Neuronal stem cell (in vitro differentiated cells): ENCODE data around the gene CCT5. TPM values are rescaled to one million over a fixed set of nuclear protein-coding genes. Genes with fewer than 3 reads are reported as not detected.

ENCODE experiments used
- DNase-seq: peaks from one replicate; pipeline ENCODE4 v3.0.0-alpha.2; 2013; ENCODE audit warnings: low spot score
- H2AFZ ChIP-seq: one replicate; pipeline ENCODE4 v1.6.1; 2013; ENCODE audit warnings: mild to moderate bottlenecking, low read length, inconsistent platforms
- H2AK5ac ChIP-seq: 2 replicates; pipeline ENCODE4 v1.6.1; 2013; ENCODE audit warnings: low read depth, mild to moderate bottlenecking, inconsistent platforms, low read length, moderate library complexity, mixed read lengths
- H2BK120ac ChIP-seq: 2 replicates; pipeline ENCODE4 v1.6.1; 2013; ENCODE audit warnings: low read depth, mild to moderate bottlenecking, inconsistent platforms, low read length, moderate library complexity, mixed read lengths
- H2BK12ac ChIP-seq: one replicate; pipeline ENCODE4 v1.6.1; 2013; ENCODE audit warnings: low read length, inconsistent platforms
- H2BK15ac ChIP-seq: 2 replicates; pipeline ENCODE4 v1.6.1; 2013; ENCODE audit warnings: mild to moderate bottlenecking, low read length, inconsistent platforms, mixed read lengths
- H2BK5ac ChIP-seq: one replicate; pipeline ENCODE4 v1.6.1; 2013; ENCODE audit warnings: inconsistent platforms, mild to moderate bottlenecking, low read length, moderate library complexity
- H3K14ac ChIP-seq: one replicate; pipeline ENCODE4 v1.6.1; 2013; ENCODE audit warnings: low read length, inconsistent platforms
- H3K18ac ChIP-seq: 2 replicates; pipeline ENCODE4 v1.6.1; 2013; ENCODE audit warnings: low read length, inconsistent platforms
- H3K23ac ChIP-seq: 2 replicates; pipeline ENCODE4 v1.6.1; 2013; ENCODE audit warnings: low read depth, mild to moderate bottlenecking, mixed read lengths, low read length, inconsistent platforms; ENCODE audit not compliant: poor library complexity
- H3K27ac ChIP-seq: replicated peaks from 3 replicates; pipeline ENCODE4 v1.5.1; 2013; ENCODE audit warnings: low read length, inconsistent platforms
- H3K27me3 ChIP-seq, 3 experiments: 2 replicates each; pipeline ENCODE4 v1.6.1; 2013; ENCODE audit warnings: low read length in 3 of 3, mild to moderate bottlenecking in 2 of 3, inconsistent platforms in 1 of 3, low read depth in 1 of 3, mixed read lengths in 1 of 3, moderate library complexity in 1 of 3; ENCODE audit not compliant: control insufficient read depth in 3 of 3, insufficient read depth in 3 of 3
- H3K36me3 ChIP-seq, 2 donors: replicated peaks in 1 of 2; 2 replicates each; pipeline ENCODE4 v1.6.1; 2013; ENCODE audit warnings: low read length in 2 of 2; ENCODE audit not compliant: control insufficient read depth in 2 of 2, insufficient read depth in 2 of 2
- H3K4ac ChIP-seq: 2 replicates; pipeline ENCODE4 v1.6.1; 2013; ENCODE audit warnings: inconsistent platforms, mild to moderate bottlenecking, low read length, moderate library complexity
- H3K4me1 ChIP-seq, 2 donors: 1 replicate in 1 of 2; 2 replicates in 1 of 2; pipeline ENCODE4 v1.6.1; 2013; ENCODE audit warnings: low read length in 2 of 2, low read depth in 1 of 2; ENCODE audit not compliant: control insufficient read depth in 2 of 2, insufficient read depth in 1 of 2
- H3K4me2 ChIP-seq: one replicate; pipeline ENCODE4 v1.6.1; 2013; ENCODE audit warnings: mild to moderate bottlenecking, low read length, inconsistent platforms; ENCODE audit not compliant: insufficient read depth, poor library complexity, severe bottlenecking
- H3K4me3 ChIP-seq, 2 donors: 2 replicates each; pipeline ENCODE4 v1.5.1; 2013; ENCODE audit warnings: low read length in 2 of 2, mild to moderate bottlenecking in 2 of 2, inconsistent platforms in 1 of 2, moderate library complexity in 1 of 2
- H3K79me1 ChIP-seq: one replicate; pipeline ENCODE4 v1.6.1; 2013; ENCODE audit warnings: low read depth, mild to moderate bottlenecking, inconsistent platforms, low read length, moderate library complexity
- H3K9ac ChIP-seq: one replicate; pipeline ENCODE4 v1.6.1; 2013; ENCODE audit warnings: mild to moderate bottlenecking, low read depth, low read length, inconsistent platforms; ENCODE audit not compliant: poor library complexity
- H3K9me3 ChIP-seq, 2 donors: replicated peaks in 1 of 2; 2 replicates each; pipeline versions ENCODE3 to v1.6.1; 2013; ENCODE audit warnings: low read length in 2 of 2, mild to moderate bottlenecking in 2 of 2, inconsistent platforms in 1 of 2, low read depth in 1 of 2, mixed read lengths in 1 of 2, moderate library complexity in 1 of 2; ENCODE audit not compliant: control insufficient read depth in 2 of 2, insufficient read depth in 1 of 2
- H4K8ac ChIP-seq: one replicate; pipeline ENCODE4 v1.6.1; 2013; ENCODE audit warnings: low read depth, mild to moderate bottlenecking, inconsistent platforms, low read length, moderate library complexity
- H4K91ac ChIP-seq: one replicate; pipeline ENCODE4 v1.6.1; 2013; ENCODE audit warnings: low read length, low read depth, mild to moderate bottlenecking, inconsistent platforms; ENCODE audit not compliant: poor library complexity
- WGBS, 2 donors: extraction: QIAGEN DNeasy Blood & Tissue Kit; methylation state at CpG; one replicate each; pipeline ENCODE4 v1.1.7; 2013; ENCODE audit warnings: missing lambda C conversion rate in 2 of 2, mixed read lengths in 1 of 2; ENCODE audit not compliant: insufficient read length in 2 of 2, insufficient replicate concordance in 1 of 2; ENCODE audit errors: extremely low coverage in 2 of 2; 5-methylcytosine and 5-hydroxymethylcytosine counted together
- polyA plus RNA-seq, 2 experiments: library from polyadenylated mRNA; stranded (reverse); fragments of 200-250 nt; gene quantifications; one replicate each; pipeline ENCODE4 v1.2.3, GENCODE V29; 2013

The CCT5 gene
- polyA plus RNA-seq (2013, experiment 1 of 2): 217 TPM
- 218 TPM for polyA plus RNA-seq (2013, experiment 2 of 2)

DNA sequence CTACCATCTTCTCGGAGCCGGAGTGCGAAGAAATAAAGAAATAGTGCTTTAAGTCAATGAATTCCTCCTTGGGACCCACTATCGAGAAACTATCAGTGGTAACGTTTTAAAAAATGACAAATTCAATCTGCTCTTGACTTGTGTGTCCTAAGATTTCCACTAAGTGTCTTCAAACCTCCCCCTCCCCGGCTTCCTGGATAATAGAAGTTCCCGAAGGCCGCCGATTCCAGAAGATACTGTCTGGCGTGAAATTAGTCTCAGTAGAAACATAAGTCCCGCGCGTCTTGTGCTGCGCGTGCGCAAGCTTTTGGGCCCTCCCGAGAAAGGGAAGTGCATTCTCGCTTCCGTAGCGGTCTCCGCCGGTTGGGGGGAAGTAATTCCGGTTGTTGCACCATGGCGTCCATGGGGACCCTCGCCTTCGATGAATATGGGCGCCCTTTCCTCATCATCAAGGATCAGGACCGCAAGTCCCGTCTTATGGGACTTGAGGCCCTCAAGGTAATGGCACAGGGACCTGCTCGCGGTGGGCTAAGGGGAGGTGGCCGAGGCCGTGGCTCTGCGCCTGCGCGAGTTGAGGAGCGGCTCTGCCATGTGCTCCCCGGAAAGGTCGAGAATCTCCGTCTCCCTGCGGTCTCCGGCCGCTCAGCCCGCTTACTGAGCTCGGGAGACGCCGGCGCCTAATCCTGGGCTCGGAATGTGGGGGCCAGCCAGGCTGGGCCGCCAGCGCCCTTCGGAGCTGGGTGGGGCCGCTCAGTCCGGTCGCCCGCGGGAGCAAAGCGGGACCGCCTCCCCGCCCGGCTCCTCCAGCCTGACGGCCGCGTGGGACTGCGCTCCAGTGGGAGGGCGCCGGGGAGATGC, at the start of gene CCT5:
Gene CCT5, plus strand, starts transcription at position 333 of the 858 bp plus-strand sequence. Its CDS starts 61 bp downstream, at position 394.
- peak within 1 kb of the TSS; percentile 81 for H3K4me2 ChIP-seq
- H3K4ac ChIP-seq: peak within 1 kb of the TSS; percentile 80
- peak within 1 kb of the TSS; percentile 76 for H3K27ac ChIP-seq
- H3K23ac ChIP-seq: peak within 1 kb of the TSS; percentile 99
- no peaks in the 10 kb centered on the region for H3K27me3 ChIP-seq
- no peaks in the 10 kb centered on the region for H3K9me3 ChIP-seq
- H2BK12ac ChIP-seq: peak within 1 kb of the TSS; percentile 49
- H2AK5ac ChIP-seq: peak within 1 kb of the TSS; percentile 80
- H4K91ac ChIP-seq: no peak within 1 kb of the TSS
- no CpG with 5 or more reads among the region's 67 CpGs for WGBS, 2 donors
- peak within 1 kb of the TSS; percentile 83 to 99 for H3K4me3 ChIP-seq
- peaks cover 5% of the 10 kb centered on the region for H3K79me1 ChIP-seq
- H4K8ac ChIP-seq: peak within 1 kb of the TSS; percentile 57
- H3K18ac ChIP-seq: peak within 1 kb of the TSS; percentile 100
- H3K9ac ChIP-seq: peak within 1 kb of the TSS; percentile 100
- H2AFZ ChIP-seq: peak within 1 kb of the TSS; percentile 95
- H2BK15ac ChIP-seq: peak within 1 kb of the TSS; percentile 87
- DNase-seq: peak; percentile 95
- H3K4me1 ChIP-seq: peaks cover 12 to 17% of the 10 kb centered on the region in 2 donors
- peak within 1 kb of the TSS; percentile 96 for H2BK5ac ChIP-seq
- H3K14ac ChIP-seq: peak within 1 kb of the TSS; percentile 95
- peaks cover 15 to 41% of the 10 kb centered on the region in 2 donors for H3K36me3 ChIP-seq
- peak within 1 kb of the TSS; percentile 85 for H2BK120ac ChIP-seq

DNA sequence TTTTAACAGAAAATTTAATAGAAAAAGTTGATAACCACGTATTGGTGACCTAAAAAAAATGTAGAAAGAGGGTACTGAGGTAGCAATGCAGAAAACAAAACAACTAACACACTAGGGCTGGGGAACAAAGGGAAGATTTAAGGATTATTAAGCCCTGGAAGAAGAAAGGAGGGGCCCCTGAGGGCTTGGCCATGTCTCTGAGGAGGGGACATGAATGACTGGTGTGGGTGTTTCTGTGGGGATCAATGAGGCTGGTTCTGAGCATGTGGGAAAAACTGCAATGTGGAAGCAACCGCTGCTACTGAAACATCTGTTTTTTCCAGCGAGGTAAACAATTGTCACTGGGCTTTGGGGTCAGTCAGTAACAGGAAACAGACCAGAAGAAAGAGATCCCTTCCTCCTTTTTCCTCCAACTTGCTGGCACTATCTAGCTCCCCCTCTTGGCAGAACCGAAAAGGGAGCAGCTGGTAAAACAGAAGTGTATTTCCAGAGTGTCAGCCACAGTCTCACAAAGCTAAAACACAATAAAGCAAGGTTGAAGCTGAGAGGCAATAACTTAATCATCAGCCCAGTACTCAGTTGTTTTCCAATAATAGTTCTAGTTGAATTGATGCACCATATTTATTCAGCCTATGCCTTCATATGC, 48.7 kb upstream of the CCT5 start:
- H3K9me3 ChIP-seq: peaks cover 0 to 5% of the 10 kb centered on the region in 2 donors
- peaks cover 0 to 10% of the 10 kb centered on the region in 2 donors for H3K4me1 ChIP-seq
- H3K14ac ChIP-seq: no peak overlapping the region
- no peak overlapping the region for H4K8ac ChIP-seq
- no peak overlapping the region for H4K91ac ChIP-seq
- no peak overlapping the region for H3K4ac ChIP-seq
- DNase-seq: no peak
- no peak overlapping the region for H2BK5ac ChIP-seq
- no peak overlapping the region for H3K23ac ChIP-seq
- H2BK12ac ChIP-seq: no peak overlapping the region
- no peak overlapping the region for H3K18ac ChIP-seq
- H3K4me3 ChIP-seq: no peak overlapping the region
- H3K79me1 ChIP-seq: no peaks in the 10 kb centered on the region
- H2AK5ac ChIP-seq: no peak overlapping the region
- no peak overlapping the region for H3K9ac ChIP-seq
- no peaks in the 10 kb centered on the region for H3K27me3 ChIP-seq
- no peaks in the 10 kb centered on the region for H3K36me3 ChIP-seq
- H3K27ac ChIP-seq: no peak overlapping the region
- H2AFZ ChIP-seq: peak overlapping the region; percentile 64
- no peak overlapping the region for H2BK15ac ChIP-seq
- H3K4me2 ChIP-seq: no peak overlapping the region
- WGBS, 2 donors: no CpG with 5 or more reads among the region's 4 CpGs
- no peak overlapping the region for H2BK120ac ChIP-seq

DNA sequence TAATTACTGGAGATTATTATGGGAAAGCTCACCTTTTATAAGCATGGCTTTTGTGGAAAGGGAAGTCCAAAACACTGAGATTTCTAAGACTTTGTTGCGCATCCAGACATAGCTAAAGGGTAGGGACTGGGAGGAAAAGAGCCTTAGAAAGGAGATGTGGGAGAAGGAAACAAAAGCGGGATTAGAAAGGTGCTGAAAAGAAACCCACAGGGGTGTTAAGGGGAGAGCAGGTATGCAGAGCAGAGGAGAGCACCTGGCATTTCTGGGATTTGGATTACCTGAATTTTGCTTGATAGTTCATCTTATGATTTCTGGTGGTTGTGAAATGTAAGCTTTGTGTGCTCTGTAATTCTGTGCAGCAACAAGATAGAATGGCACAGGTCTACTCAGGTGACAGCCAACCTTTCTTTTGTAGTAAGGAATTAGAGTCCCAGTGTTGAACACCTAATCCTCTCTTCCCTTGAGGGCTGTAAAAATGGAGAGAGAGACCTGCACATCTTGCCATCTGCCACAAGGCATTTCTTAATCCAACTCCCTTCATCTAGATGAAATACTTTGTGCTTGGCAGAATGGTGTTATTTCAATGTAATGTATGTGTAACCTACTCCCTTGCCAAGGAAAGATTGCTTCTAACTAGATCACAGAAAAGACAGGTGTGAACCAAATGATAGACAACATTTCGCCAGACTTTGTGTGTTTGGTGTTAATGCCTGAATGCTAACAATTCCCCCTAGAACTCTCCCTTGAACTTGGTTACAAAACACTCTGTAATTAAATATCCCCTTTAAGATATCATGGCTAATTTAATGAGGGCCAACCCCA, 47.8 kb upstream of the CCT5 start:
- peaks cover 0 to 3% of the 10 kb centered on the region in 2 donors for H3K9me3 ChIP-seq
- no peak overlapping the region for H3K4me2 ChIP-seq
- no peak overlapping the region for H2BK15ac ChIP-seq
- no peak overlapping the region for H2BK5ac ChIP-seq
- no peak overlapping the region for H4K8ac ChIP-seq
- no peak for DNase-seq
- no peaks in the 10 kb centered on the region for H3K27me3 ChIP-seq
- H2AK5ac ChIP-seq: no peak overlapping the region
- H3K4ac ChIP-seq: no peak overlapping the region
- H3K4me1 ChIP-seq: peaks cover 0 to 10% of the 10 kb centered on the region in 2 donors
- no peak overlapping the region for H3K23ac ChIP-seq
- H3K9ac ChIP-seq: no peak overlapping the region
- no peak overlapping the region for H2BK120ac ChIP-seq
- peak overlapping the region in 1 of 2 donors; percentile 32 for H3K4me3 ChIP-seq
- H3K14ac ChIP-seq: no peak overlapping the region
- no peaks in the 10 kb centered on the region for H3K36me3 ChIP-seq
- H2AFZ ChIP-seq: no peak overlapping the region
- no peaks in the 10 kb centered on the region for H3K79me1 ChIP-seq
- H2BK12ac ChIP-seq: no peak overlapping the region
- no peak overlapping the region for H3K27ac ChIP-seq
- no CpG with 5 or more reads among the region's 3 CpGs for WGBS, 2 donors
- no peak overlapping the region for H4K91ac ChIP-seq
- H3K18ac ChIP-seq: no peak overlapping the region
